Fibroblast of pulmonary artery (primary cell): ENCODE results near the gene ROBO4.

Source experiments
- DNase-seq: peaks from one replicate; pipeline ENCODE4 v3.0.0-alpha.2; 2010; ENCODE audit warnings: low read depth
- H3K4me3 ChIP-seq: replicated peaks from 2 replicates; pipeline ENCODE4 v1.5.1; 2011; ENCODE audit warnings: low read depth, mild to moderate bottlenecking, control low read depth, low read length, moderate library complexity
- TF ChIP-seq, protein P1 (sequence below): IDR thresholded peaks from 2 replicates; pipeline ENCODE4 v1.5.1; 2011; ENCODE audit warnings: mild to moderate bottlenecking, control low read depth, low read length, inconsistent platforms; ENCODE audit errors: missing control alignments

ROBO4 gene

GRCh38 chr11:124839972-124840621, 57.6 kb downstream of the ROBO4 start:
- peak overlapping the region; percentile 39 for H3K4me3 ChIP-seq
- TF ChIP-seq, protein P1, sequence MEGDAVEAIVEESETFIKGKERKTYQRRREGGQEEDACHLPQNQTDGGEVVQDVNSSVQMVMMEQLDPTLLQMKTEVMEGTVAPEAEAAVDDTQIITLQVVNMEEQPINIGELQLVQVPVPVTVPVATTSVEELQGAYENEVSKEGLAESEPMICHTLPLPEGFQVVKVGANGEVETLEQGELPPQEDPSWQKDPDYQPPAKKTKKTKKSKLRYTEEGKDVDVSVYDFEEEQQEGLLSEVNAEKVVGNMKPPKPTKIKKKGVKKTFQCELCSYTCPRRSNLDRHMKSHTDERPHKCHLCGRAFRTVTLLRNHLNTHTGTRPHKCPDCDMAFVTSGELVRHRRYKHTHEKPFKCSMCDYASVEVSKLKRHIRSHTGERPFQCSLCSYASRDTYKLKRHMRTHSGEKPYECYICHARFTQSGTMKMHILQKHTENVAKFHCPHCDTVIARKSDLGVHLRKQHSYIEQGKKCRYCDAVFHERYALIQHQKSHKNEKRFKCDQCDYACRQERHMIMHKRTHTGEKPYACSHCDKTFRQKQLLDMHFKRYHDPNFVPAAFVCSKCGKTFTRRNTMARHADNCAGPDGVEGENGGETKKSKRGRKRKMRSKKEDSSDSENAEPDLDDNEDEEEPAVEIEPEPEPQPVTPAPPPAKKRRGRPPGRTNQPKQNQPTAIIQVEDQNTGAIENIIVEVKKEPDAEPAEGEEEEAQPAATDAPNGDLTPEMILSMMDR: no peak
- no peak for DNase-seq

- peak; percentile 8 for DNase-seq
- H3K4me3 ChIP-seq: peak overlapping the region; percentile 39
- TF ChIP-seq, protein P1: no peak
These were observed 58.3 kb downstream of the ROBO4 start for GRCh38 chr11:124839128-124839971.

DNA sequence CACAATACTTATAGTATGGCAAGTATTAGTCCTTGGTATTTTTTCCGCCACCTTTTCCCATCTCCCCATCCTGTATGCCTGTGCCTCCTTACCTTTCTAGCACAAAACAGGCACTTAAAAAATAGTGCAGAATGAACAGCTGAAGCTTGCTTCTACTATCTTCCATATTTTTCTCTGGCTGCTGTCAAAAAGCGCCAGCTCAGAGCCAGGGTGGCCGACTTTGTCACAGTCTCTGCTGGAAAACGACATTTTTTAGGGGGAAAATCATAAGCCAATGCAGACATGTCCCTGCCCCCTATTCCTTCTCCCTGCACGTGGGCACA, 58.9 kb downstream of the ROBO4 start:
- TF ChIP-seq, protein P1: no peak
- no peak overlapping the region for H3K4me3 ChIP-seq
- no peak for DNase-seq

DNA sequence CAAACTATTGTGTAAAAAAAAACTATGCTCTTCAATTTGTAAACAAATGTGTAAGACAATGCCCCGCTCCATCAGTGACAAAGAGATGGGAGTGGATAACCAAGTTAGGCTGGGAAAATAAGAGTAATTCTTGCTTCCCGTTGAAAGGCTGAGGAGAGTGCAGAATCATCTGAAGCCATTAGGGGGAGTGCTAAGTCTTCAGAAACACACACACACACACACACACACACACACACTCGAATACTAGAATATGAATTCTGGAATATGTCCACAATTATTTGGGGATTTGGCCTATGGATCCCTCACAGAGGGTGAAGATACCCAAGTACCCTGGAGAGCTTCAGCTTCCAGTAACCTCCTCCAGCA, 60.2 kb downstream of the ROBO4 start:
- H3K4me3 ChIP-seq: no peak overlapping the region
- TF ChIP-seq, protein P1: peak; percentile 79
- peak; percentile 93 for DNase-seq

DNA sequence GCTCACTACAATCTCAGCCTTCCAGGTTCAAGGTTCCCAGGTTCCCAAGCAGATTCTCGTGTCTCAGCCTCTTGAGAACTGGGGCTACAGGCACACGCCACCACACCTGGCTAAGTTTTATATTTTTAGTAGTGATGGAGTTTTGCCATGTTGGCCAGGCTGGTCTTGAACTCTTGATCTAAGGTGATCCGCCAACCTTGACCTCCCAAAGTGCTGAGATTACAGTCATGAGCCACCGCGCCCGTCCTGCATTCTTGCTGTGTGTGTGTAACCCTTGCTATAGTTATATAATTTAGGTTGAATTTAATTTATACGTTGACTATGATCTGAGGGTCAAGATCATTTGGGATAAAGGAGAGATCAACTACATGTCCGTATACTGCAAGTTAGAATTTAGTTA, 61.7 kb downstream of the ROBO4 start:
- no peak for DNase-seq
- no peak overlapping the region for H3K4me3 ChIP-seq
- TF ChIP-seq, protein P1: no peak

DNA sequence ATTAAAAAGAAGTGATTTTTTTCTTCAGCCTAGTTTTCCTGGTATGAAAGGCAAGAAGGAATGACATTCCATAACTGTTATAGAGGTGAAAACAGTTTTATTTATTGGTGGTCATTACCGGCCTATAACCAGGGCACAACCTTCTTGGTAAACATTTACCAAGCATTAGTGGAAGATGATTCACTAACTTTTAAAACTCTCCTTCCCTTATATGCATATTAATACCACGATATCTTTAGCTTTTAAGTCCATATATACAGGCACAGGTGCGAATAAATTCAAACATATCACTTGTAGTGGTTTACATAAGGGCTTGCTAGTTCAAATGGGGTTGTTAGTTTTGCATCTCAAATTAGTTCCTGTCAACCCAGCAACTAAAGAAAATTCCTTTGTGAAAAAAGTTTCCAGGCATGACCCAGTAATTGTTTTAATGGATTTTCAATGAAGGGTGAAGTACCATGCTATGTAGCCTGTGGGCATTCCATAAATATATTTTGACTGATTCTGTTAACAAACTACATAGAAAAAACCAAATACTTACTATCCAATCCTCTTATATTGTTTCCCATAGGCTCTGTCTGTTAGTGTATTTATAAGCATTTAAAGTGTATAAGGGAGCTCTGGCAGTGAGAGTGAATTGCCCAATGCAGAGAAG, 63.0 kb downstream of the ROBO4 start:
- TF ChIP-seq, protein P1: no peak
- H3K4me3 ChIP-seq: no peak overlapping the region

More for the DNA sequence above, 63.0 kb downstream of the ROBO4 start:
- no peak for DNase-seq
